ENCODE measurements around the gene TMEM121B. TPM values are rescaled to one million over a fixed set of nuclear protein-coding genes. Genes with fewer than 3 reads are reported as not detected.

Gene TMEM121B
- total RNA-seq, 4 donors from 2014 or later = under 0.01 to 0.20 (median 0.16) TPM; not detected in 1

DNA sequence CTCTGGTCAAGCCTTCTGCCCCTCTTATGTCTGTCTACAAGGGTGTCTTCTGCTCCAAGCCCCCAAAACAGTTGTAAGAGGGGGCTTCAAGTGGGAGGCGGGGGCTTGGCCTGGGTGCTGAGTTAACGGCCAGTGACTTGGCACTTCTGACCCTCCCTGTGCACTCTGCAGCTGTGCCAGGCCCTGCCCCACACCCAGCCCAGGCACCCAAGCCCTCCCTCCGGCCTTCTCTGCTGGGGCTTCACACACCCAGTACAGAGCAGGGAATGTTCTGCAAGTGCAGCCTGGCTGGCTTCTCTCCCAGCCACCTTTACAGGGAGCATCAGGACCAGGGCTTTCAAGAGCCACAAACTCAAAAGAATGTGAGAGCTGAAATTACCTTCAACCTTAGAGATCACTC lies 3.8 kb downstream of the TMEM121B start:
- in situ Hi-C loops (cut with MboI; ENCODE audit: low pct_ligation_motif_present in 1 of 4, low pct_unique_long_range_greater_than_20kb in 1 of 4, low sequenced_read_pairs in 3 of 4) = no loop called here
- no peaks in the 10 kb centered on the region for H3K36me3 ChIP-seq

DNA sequence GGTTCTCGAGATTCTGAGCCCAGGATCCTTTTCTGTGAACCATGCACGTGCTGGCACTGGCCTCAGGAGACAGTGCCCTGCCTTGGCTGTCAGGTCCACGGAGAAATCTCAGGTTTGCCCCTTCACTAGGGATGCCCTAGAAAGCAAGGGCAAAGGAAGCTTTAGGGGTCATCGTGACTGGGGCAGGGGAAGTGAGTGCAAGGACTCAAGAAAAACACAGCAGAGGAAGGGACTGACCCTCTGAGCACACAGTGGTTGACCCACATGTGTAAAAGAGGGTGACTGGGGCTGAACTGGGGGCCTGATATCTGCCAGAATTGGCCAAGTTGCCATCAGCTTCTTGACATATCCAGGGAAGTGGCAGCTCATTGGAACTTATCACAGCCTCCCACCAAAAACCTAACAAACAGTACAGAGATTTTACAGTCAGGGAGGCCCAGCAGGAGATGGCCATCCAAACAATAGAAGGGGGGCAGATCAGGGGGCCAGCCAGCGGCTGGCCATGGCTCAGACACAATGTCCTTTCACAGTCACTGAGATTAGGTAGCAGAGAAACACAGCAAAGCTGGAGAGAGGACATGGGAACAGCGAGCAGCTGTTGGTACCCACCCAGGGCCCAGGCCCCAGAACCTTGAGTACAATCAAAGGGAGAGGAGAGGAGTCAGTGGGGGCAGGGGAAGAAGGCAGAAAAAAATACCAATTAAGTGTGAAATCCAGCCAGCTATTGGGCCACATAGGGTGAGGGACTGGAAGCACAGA lies 4.4 kb downstream of the TMEM121B start:
- no peak for DNase-seq
- in situ Hi-C loops (cut with MboI; ENCODE audit: low pct_ligation_motif_present in 1 of 4, low pct_unique_long_range_greater_than_20kb in 1 of 4, low sequenced_read_pairs in 3 of 4) (no loop called here), intact Hi-C loops (cut with DNase I; ENCODE audit: low total_unique reads) (no loop called here)
- no peak overlapping the region for H3K27ac ChIP-seq
- no peak overlapping the region for H3K4me3 ChIP-seq
- no peak for TF ChIP-seq POLR2AphosphoS5 (IDR thresholded peaks at IDR 0.05)
- TF ChIP-seq POLR2A (IDR thresholded peaks at IDR 0.05) = no peak
- TF ChIP-seq EP300 (IDR thresholded peaks at IDR 0.05; ENCODE audit: low read depth) = no peak
- TF ChIP-seq, protein P1, sequence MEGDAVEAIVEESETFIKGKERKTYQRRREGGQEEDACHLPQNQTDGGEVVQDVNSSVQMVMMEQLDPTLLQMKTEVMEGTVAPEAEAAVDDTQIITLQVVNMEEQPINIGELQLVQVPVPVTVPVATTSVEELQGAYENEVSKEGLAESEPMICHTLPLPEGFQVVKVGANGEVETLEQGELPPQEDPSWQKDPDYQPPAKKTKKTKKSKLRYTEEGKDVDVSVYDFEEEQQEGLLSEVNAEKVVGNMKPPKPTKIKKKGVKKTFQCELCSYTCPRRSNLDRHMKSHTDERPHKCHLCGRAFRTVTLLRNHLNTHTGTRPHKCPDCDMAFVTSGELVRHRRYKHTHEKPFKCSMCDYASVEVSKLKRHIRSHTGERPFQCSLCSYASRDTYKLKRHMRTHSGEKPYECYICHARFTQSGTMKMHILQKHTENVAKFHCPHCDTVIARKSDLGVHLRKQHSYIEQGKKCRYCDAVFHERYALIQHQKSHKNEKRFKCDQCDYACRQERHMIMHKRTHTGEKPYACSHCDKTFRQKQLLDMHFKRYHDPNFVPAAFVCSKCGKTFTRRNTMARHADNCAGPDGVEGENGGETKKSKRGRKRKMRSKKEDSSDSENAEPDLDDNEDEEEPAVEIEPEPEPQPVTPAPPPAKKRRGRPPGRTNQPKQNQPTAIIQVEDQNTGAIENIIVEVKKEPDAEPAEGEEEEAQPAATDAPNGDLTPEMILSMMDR (IDR thresholded peaks at IDR 0.05) = no peak
- H3K9me3 ChIP-seq = no peaks in the 10 kb centered on the region
- H3K36me3 ChIP-seq = no peaks in the 10 kb centered on the region
- WGBS, 2 donors (ENCODE audit: low coverage in 1 of 2) = 53 to 83% methylated on average over 1 to 6 of the region's 6 CpGs
- peaks cover 33% of the 10 kb centered on the region for H3K27me3 ChIP-seq
- peaks cover 3 to 23% (median 11%) of the 10 kb centered on the region in 4 donors for H3K4me1 ChIP-seq

More for the DNA sequence above, 3.8 kb downstream of the TMEM121B start:
- no peak overlapping the region for H3K27ac ChIP-seq
- peaks cover 39% of the 10 kb centered on the region for H3K27me3 ChIP-seq
- DNase-seq = no peak
- no peak overlapping the region for H3K4me3 ChIP-seq
- no peaks in the 10 kb centered on the region for H3K9me3 ChIP-seq
- H3K4me1 ChIP-seq = peaks cover 3 to 25% (median 11%) of the 10 kb centered on the region in 4 donors
- WGBS, 2 donors (ENCODE audit: low coverage in 1 of 2) = 58% methylated on average over 3 of the region's 3 CpGs; no CpG with 5 or more reads in 1 of the 2 donors
- intact Hi-C loops (cut with DNase I; ENCODE audit: low total_unique reads) = no loop called here
- TF ChIP-seq, protein P1 (IDR thresholded peaks at IDR 0.05) = no peak
- TF ChIP-seq EP300 (IDR thresholded peaks at IDR 0.05; ENCODE audit: low read depth) = no peak
- TF ChIP-seq POLR2A (IDR thresholded peaks at IDR 0.05) = no peak
- no peak for TF ChIP-seq POLR2AphosphoS5 (IDR thresholded peaks at IDR 0.05)

DNA sequence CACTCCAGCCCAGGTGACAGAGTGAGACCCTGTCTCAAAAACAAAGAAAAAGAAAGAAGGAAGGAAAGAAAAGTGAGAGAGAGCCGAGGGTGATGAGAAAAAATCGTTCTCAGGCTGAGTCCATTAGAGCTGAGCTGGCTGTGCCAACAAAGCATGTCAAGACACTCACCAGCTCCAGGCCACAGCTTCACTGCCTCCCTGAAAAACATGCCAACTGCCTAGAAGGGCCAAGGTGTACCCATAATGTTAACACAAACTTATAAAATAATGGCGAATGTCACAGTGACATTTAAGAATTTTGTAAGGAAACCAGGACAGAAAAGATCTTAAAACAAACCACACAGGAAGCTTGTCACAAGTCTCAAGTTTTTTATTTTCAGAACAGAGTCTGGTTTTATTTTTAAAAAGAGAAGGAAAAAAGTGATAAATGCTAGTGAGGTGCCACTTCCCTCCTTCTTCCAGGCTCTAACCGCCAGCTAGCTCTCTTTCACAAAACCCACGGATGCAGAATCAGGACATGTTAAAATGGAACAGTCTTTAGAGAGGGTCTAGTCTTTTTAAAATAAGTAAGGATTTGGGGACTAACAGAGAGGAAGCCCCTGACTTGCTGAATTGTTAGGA lies 5.1 kb downstream of the TMEM121B start:
- Histone ChIP-seq H3K27ac (no peak overlapping the region), H3K4me3 (no peak overlapping the region), H3K27me3 (peaks cover 26% of the 10 kb centered on the region), H3K9me3 (no peaks in the 10 kb centered on the region), H3K4me1 (peaks cover 0 to 16% (median 4%) of the 10 kb centered on the region in 4 donors), H3K36me3 (no peaks in the 10 kb centered on the region)
- in situ Hi-C loops (cut with MboI; ENCODE audit: low pct_ligation_motif_present in 1 of 4, low pct_unique_long_range_greater_than_20kb in 1 of 4, low sequenced_read_pairs in 3 of 4) (no loop called here), intact Hi-C loops (cut with DNase I; ENCODE audit: low total_unique reads) (no loop called here)
- TF ChIP-seq, protein P1 (IDR thresholded peaks at IDR 0.05) = no peak
- TF ChIP-seq POLR2A (IDR thresholded peaks at IDR 0.05) = no peak
- TF ChIP-seq EP300 (IDR thresholded peaks at IDR 0.05; ENCODE audit: low read depth) = no peak
- no peak for TF ChIP-seq POLR2AphosphoS5 (IDR thresholded peaks at IDR 0.05)
- DNase-seq = no peak
- WGBS, 2 donors (ENCODE audit: low coverage in 1 of 2) = 28 to 58% methylated on average over 5 of the region's 5 CpGs

DNA sequence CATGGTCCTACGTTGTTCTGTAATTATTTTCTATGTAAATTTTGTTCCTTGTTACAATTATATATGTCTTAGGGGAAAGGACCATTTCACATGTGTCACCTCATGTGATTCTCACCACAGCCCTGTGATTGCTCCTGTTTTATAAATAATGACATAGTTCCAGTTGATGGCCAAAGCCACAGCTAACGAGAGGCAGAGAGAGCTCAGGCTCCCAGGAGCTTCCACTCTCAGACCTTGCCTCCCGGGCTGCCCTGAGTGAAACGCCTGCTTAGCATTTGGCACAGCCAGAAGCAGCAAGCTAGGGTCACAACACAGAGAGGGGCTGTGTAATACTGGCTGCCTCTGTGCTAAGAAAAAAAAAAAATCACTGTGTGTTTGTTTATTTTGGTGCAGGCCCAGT lies 5.9 kb downstream of the TMEM121B start:
- TF ChIP-seq EP300 (IDR thresholded peaks at IDR 0.05; ENCODE audit: low read depth) (no peak), POLR2A (IDR thresholded peaks at IDR 0.05) (no peak), POLR2AphosphoS5 (IDR thresholded peaks at IDR 0.05) (no peak)
- TF ChIP-seq, protein P1 (IDR thresholded peaks at IDR 0.05) = no peak
- H3K27me3 ChIP-seq = peaks cover 20% of the 10 kb centered on the region
- no peaks in the 10 kb centered on the region for H3K36me3 ChIP-seq
- H3K4me3 ChIP-seq = no peak overlapping the region
- no peaks in the 10 kb centered on the region for H3K9me3 ChIP-seq
- in situ Hi-C loops (cut with MboI; ENCODE audit: low pct_ligation_motif_present in 1 of 4, low pct_unique_long_range_greater_than_20kb in 1 of 4, low sequenced_read_pairs in 3 of 4) = no loop called here
- DNase-seq = no peak
- H3K27ac ChIP-seq = no peak overlapping the region
- 34 to 78% methylated on average over 2 to 4 of the region's 4 CpGs for WGBS, 2 donors (ENCODE audit: low coverage in 1 of 2)
- intact Hi-C loops (cut with DNase I; ENCODE audit: low total_unique reads) = no loop called here
- H3K4me1 ChIP-seq = peaks cover 0 to 11% (median 0%) of the 10 kb centered on the region in 4 donors
